DOHH2 (cell line): ENCODE data around the gene KIZ.

Experiments
- EZH2phosphoT487 ChIP-seq: fragments of 200-600 bp; sonication (generic); IDR thresholded peaks from 2 replicates; pipeline ENCODE4 v1.6.1; 2017; ENCODE audit warnings: borderline replicate concordance, mild to moderate bottlenecking, antibody characterized with exemption, low read length, moderate library complexity, mixed read lengths
- TF ChIP-seq, protein P1 (sequence below): fragments of 200-600 bp; sonication (generic); IDR thresholded peaks from one replicate; pipeline ENCODE4 v1.5.1; 2014; ENCODE audit warnings: antibody characterized with exemption, mild to moderate bottlenecking, low read depth, low read length; ENCODE audit not compliant: poor library complexity, severe bottlenecking

DNA sequence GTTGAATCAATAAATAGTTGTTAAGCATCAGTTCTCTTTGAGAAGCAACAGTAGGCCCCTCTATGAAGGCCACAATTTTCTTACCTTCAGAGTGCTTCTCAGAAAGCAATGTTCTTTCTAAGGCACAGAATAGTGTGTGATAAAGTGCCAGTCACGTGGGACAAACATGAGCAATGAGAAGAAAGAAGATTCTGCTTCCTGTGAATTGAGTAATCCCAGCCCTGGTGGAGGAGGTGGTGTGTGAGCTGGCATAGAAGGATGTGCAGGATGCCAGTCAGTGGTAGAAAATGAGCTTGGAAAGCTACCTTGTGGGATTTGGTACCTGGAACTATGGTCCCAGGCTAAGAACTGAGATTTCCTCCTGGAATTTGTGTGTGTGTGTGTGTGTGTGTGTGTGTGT is 21.7 kb downstream of the KIZ start:
- TF ChIP-seq, protein P1, sequence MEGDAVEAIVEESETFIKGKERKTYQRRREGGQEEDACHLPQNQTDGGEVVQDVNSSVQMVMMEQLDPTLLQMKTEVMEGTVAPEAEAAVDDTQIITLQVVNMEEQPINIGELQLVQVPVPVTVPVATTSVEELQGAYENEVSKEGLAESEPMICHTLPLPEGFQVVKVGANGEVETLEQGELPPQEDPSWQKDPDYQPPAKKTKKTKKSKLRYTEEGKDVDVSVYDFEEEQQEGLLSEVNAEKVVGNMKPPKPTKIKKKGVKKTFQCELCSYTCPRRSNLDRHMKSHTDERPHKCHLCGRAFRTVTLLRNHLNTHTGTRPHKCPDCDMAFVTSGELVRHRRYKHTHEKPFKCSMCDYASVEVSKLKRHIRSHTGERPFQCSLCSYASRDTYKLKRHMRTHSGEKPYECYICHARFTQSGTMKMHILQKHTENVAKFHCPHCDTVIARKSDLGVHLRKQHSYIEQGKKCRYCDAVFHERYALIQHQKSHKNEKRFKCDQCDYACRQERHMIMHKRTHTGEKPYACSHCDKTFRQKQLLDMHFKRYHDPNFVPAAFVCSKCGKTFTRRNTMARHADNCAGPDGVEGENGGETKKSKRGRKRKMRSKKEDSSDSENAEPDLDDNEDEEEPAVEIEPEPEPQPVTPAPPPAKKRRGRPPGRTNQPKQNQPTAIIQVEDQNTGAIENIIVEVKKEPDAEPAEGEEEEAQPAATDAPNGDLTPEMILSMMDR, result no peak
- TF ChIP-seq EZH2phosphoT487, result no peak
